ENCODE measurements around the gene MARCHF3.
A peak's percentile ranks its signal among the peaks of the same experiment; 100 is the strongest.

The MARCHF3 gene

GRCh38 chr5:126872561-126873354 lies 157.6 kb downstream of the MARCHF3 start:
- no CpG with 5 or more reads among the region's 11 CpGs for WGBS (ENCODE audit: extremely low coverage, insufficient coverage, insufficient read length)
- no peak for DNase-seq
- no peak overlapping the region for H2AFZ ChIP-seq (ENCODE audit: insufficient read depth, low read length, poor library complexity)

GRCh38 chr5:126871441-126871840 lies 158.9 kb downstream of the MARCHF3 start:
- no peak overlapping the region for H3K4me3 ChIP-seq (ENCODE audit: low read depth, low read length)
- no peak overlapping the region for H4K12ac ChIP-seq (ENCODE audit: low read depth, low read length)
- H2BK12ac ChIP-seq (ENCODE audit: low read length), result no peak overlapping the region
- no peak overlapping the region for H3K9ac ChIP-seq (ENCODE audit: low read length)
- WGBS (ENCODE audit: extremely low coverage, insufficient coverage, insufficient read length), result no CpG with 5 or more reads among the region's 6 CpGs
- no peak overlapping the region for H2BK5ac ChIP-seq (ENCODE audit: low read depth, low read length, poor library complexity)
- H3K14ac ChIP-seq (ENCODE audit: low read length), result no peak overlapping the region
- H3K4me1 ChIP-seq (ENCODE audit: control insufficient read depth in 1 of 2, insufficient read depth in 2 of 2, low read length in 2 of 2), result peaks cover 9 to 12% of the 10 kb centered on the region in 2 experiments
- no peak for DNase-seq
- no peak overlapping the region for H2BK120ac ChIP-seq (ENCODE audit: insufficient read depth, low read length, poor library complexity)
- H4K91ac ChIP-seq (ENCODE audit: low read depth, low read length), result no peak overlapping the region
- no peaks in the 10 kb centered on the region for H3K79me1 ChIP-seq (ENCODE audit: low read length)
- H3K4me2 ChIP-seq (ENCODE audit: low read length), result no peak overlapping the region
- H3K27ac ChIP-seq (ENCODE audit: low read depth, low read length), result no peak overlapping the region
- H2AFZ ChIP-seq (ENCODE audit: insufficient read depth, low read length, poor library complexity), result no peak overlapping the region
- H3K36me3 ChIP-seq (ENCODE audit: control insufficient read depth in 1 of 2, insufficient read depth in 2 of 2, low read length in 2 of 2), result no peaks in the 10 kb centered on the region
- no peaks in the 10 kb centered on the region for H3K79me2 ChIP-seq (ENCODE audit: control insufficient read depth, insufficient read depth, low read length, poor library complexity)
- H3K4ac ChIP-seq (ENCODE audit: low read depth, low read length), result no peak overlapping the region
- peaks cover 2% of the 10 kb centered on the region for H3K9me3 ChIP-seq (ENCODE audit: insufficient read depth, low read depth, low read length)
- H4K8ac ChIP-seq (ENCODE audit: low read depth, low read length), result no peak overlapping the region
- H3K27me3 ChIP-seq (ENCODE audit: insufficient read depth, low read length), result no peaks in the 10 kb centered on the region
- H3K18ac ChIP-seq (ENCODE audit: low read length), result no peak overlapping the region
- H2AK5ac ChIP-seq (ENCODE audit: low read length), result no peak overlapping the region
- H3K23ac ChIP-seq (ENCODE audit: low read length), result no peak overlapping the region

More at GRCh38 chr5:126872561-126873354, 157.6 kb downstream of the MARCHF3 start:
- H3K4me3 ChIP-seq (ENCODE audit: low read depth, low read length), result no peak overlapping the region
- no peak overlapping the region for H3K9ac ChIP-seq (ENCODE audit: low read length)
- H3K27ac ChIP-seq (ENCODE audit: low read depth, low read length), result no peak overlapping the region
- no peak overlapping the region for H3K4ac ChIP-seq (ENCODE audit: low read depth, low read length)
- H4K12ac ChIP-seq (ENCODE audit: low read depth, low read length), result no peak overlapping the region
- no peak overlapping the region for H3K14ac ChIP-seq (ENCODE audit: low read length)
- no peak overlapping the region for H4K8ac ChIP-seq (ENCODE audit: low read depth, low read length)
- H2BK120ac ChIP-seq (ENCODE audit: insufficient read depth, low read length, poor library complexity), result no peak overlapping the region
- no peaks in the 10 kb centered on the region for H3K79me1 ChIP-seq (ENCODE audit: low read length)
- H3K18ac ChIP-seq (ENCODE audit: low read length), result no peak overlapping the region
- H2BK5ac ChIP-seq (ENCODE audit: low read depth, low read length, poor library complexity), result no peak overlapping the region
- H4K91ac ChIP-seq (ENCODE audit: low read depth, low read length), result no peak overlapping the region
- H2AK5ac ChIP-seq (ENCODE audit: low read length), result no peak overlapping the region
- no peak overlapping the region for H2BK12ac ChIP-seq (ENCODE audit: low read length)
- no peaks in the 10 kb centered on the region for H3K79me2 ChIP-seq (ENCODE audit: control insufficient read depth, insufficient read depth, low read length, poor library complexity)
- no peaks in the 10 kb centered on the region for H3K9me3 ChIP-seq (ENCODE audit: insufficient read depth, low read depth, low read length)
- no peaks in the 10 kb centered on the region for H3K36me3 ChIP-seq (ENCODE audit: control insufficient read depth in 1 of 2, insufficient read depth in 2 of 2, low read length in 2 of 2)
- H3K4me2 ChIP-seq (ENCODE audit: low read length), result no peak overlapping the region
- H3K23ac ChIP-seq (ENCODE audit: low read length), result no peak overlapping the region
- no peaks in the 10 kb centered on the region for H3K27me3 ChIP-seq (ENCODE audit: insufficient read depth, low read length)
- peaks cover 9 to 12% of the 10 kb centered on the region in 2 experiments for H3K4me1 ChIP-seq (ENCODE audit: control insufficient read depth in 1 of 2, insufficient read depth in 2 of 2, low read length in 2 of 2)

- no peak overlapping the region for H3K18ac ChIP-seq (ENCODE audit: low read length)
- WGBS (ENCODE audit: extremely low coverage, insufficient coverage, insufficient read length), result no CpG with 5 or more reads among the region's 22 CpGs
- H3K4me1 ChIP-seq (ENCODE audit: control insufficient read depth in 1 of 2, insufficient read depth in 2 of 2, low read length in 2 of 2), result peaks cover 2 to 4% of the 10 kb centered on the region in 2 experiments
- H4K8ac ChIP-seq (ENCODE audit: low read depth, low read length), result no peak overlapping the region
- no peaks in the 10 kb centered on the region for H3K79me2 ChIP-seq (ENCODE audit: control insufficient read depth, insufficient read depth, low read length, poor library complexity)
- no peak overlapping the region for H2AFZ ChIP-seq (ENCODE audit: insufficient read depth, low read length, poor library complexity)
- no peak overlapping the region for H2BK5ac ChIP-seq (ENCODE audit: low read depth, low read length, poor library complexity)
- no peak overlapping the region for H4K91ac ChIP-seq (ENCODE audit: low read depth, low read length)
- no peak overlapping the region for H2AK5ac ChIP-seq (ENCODE audit: low read length)
- no peak overlapping the region for H3K14ac ChIP-seq (ENCODE audit: low read length)
- H3K4me3 ChIP-seq (ENCODE audit: low read depth, low read length), result no peak overlapping the region
- no peaks in the 10 kb centered on the region for H3K79me1 ChIP-seq (ENCODE audit: low read length)
- no peak overlapping the region for H3K23ac ChIP-seq (ENCODE audit: low read length)
- H3K9me3 ChIP-seq (ENCODE audit: insufficient read depth, low read depth, low read length), result peaks cover 3% of the 10 kb centered on the region
- H3K27me3 ChIP-seq (ENCODE audit: insufficient read depth, low read length), result no peaks in the 10 kb centered on the region
- no peak overlapping the region for H2BK12ac ChIP-seq (ENCODE audit: low read length)
- no peak overlapping the region for H4K12ac ChIP-seq (ENCODE audit: low read depth, low read length)
- peak; percentile 35 to 65 for DNase-seq
- no peak overlapping the region for H3K9ac ChIP-seq (ENCODE audit: low read length)
- H3K4ac ChIP-seq (ENCODE audit: low read depth, low read length), result no peak overlapping the region
- peaks cover 0 to 2% of the 10 kb centered on the region in 2 experiments for H3K36me3 ChIP-seq (ENCODE audit: control insufficient read depth in 1 of 2, insufficient read depth in 2 of 2, low read length in 2 of 2)
- H3K4me2 ChIP-seq (ENCODE audit: low read length), result peak overlapping the region; percentile 42
- H3K27ac ChIP-seq (ENCODE audit: low read depth, low read length), result no peak overlapping the region
- H2BK120ac ChIP-seq (ENCODE audit: insufficient read depth, low read length, poor library complexity), result no peak overlapping the region
Observed at GRCh38 chr5:126869005-126869451, 161.3 kb downstream of the MARCHF3 start.

- no peak overlapping the region for H2BK12ac ChIP-seq (ENCODE audit: low read length)
- H3K23ac ChIP-seq (ENCODE audit: low read length), result no peak overlapping the region
- no peak overlapping the region for H3K4ac ChIP-seq (ENCODE audit: low read depth, low read length)
- H2AK5ac ChIP-seq (ENCODE audit: low read length), result no peak overlapping the region
- H3K9ac ChIP-seq (ENCODE audit: low read length), result no peak overlapping the region
- H3K79me1 ChIP-seq (ENCODE audit: low read length), result no peaks in the 10 kb centered on the region
- no peak overlapping the region for H3K27ac ChIP-seq (ENCODE audit: low read depth, low read length)
- H3K14ac ChIP-seq (ENCODE audit: low read length), result no peak overlapping the region
- no peak overlapping the region for H2AFZ ChIP-seq (ENCODE audit: insufficient read depth, low read length, poor library complexity)
- no peaks in the 10 kb centered on the region for H3K79me2 ChIP-seq (ENCODE audit: control insufficient read depth, insufficient read depth, low read length, poor library complexity)
- H3K9me3 ChIP-seq (ENCODE audit: insufficient read depth, low read depth, low read length), result peaks cover 3% of the 10 kb centered on the region
- H3K4me1 ChIP-seq (ENCODE audit: control insufficient read depth in 1 of 2, insufficient read depth in 2 of 2, low read length in 2 of 2), result peaks cover 2 to 4% of the 10 kb centered on the region in 2 experiments
- WGBS (ENCODE audit: extremely low coverage, insufficient coverage, insufficient read length), result no CpG with 5 or more reads among the region's 11 CpGs
- H2BK120ac ChIP-seq (ENCODE audit: insufficient read depth, low read length, poor library complexity), result no peak overlapping the region
- no peak for DNase-seq
- no peak overlapping the region for H3K4me3 ChIP-seq (ENCODE audit: low read depth, low read length)
- H4K8ac ChIP-seq (ENCODE audit: low read depth, low read length), result no peak overlapping the region
- H3K4me2 ChIP-seq (ENCODE audit: low read length), result peak overlapping the region; percentile 42
- H2BK5ac ChIP-seq (ENCODE audit: low read depth, low read length, poor library complexity), result no peak overlapping the region
- no peak overlapping the region for H4K12ac ChIP-seq (ENCODE audit: low read depth, low read length)
- peaks cover 0 to 4% of the 10 kb centered on the region in 2 experiments for H3K36me3 ChIP-seq (ENCODE audit: control insufficient read depth in 1 of 2, insufficient read depth in 2 of 2, low read length in 2 of 2)
- H4K91ac ChIP-seq (ENCODE audit: low read depth, low read length), result no peak overlapping the region
- no peak overlapping the region for H3K18ac ChIP-seq (ENCODE audit: low read length)
- H3K27me3 ChIP-seq (ENCODE audit: insufficient read depth, low read length), result no peaks in the 10 kb centered on the region
Observed at GRCh38 chr5:126868338-126869004, 161.9 kb downstream of the MARCHF3 start.
